Central memory CD8-positive, alpha-beta T cell (primary cell): ENCODE results near the gene RNF223.

ENCODE experiments used
- ATAC-seq: fragments of 150-1000 bp; cut with Tn5 transposase; replicated peaks from 2 replicates; pipeline ENCODE4 v1.10.0; 2022; ENCODE audit warnings: mild to moderate bottlenecking, moderate FRiP score, moderate number of reproducible peaks; ENCODE audit not compliant: poor library complexity, severe bottlenecking; ENCODE audit errors: extremely low read depth
- DNase-seq, 2 donors: peaks; one replicate each; pipeline ENCODE4 v3.0.0; 2021; ENCODE audit warnings: low spot score in 2 of 2
- H3K27ac Mint-ChIP-seq: one replicate; pipeline ENCODE4 v1.8.0; 2022; ENCODE audit warnings: low read depth, mild to moderate bottlenecking, moderate library complexity, mixed read lengths
- H3K27me3 Mint-ChIP-seq: one replicate; pipeline ENCODE4 v1.8.0; 2022; ENCODE audit warnings: mixed read lengths
- H3K36me3 Mint-ChIP-seq: one replicate; pipeline ENCODE4 v1.8.0; 2022; ENCODE audit warnings: mild to moderate bottlenecking, moderate library complexity, mixed read lengths; ENCODE audit not compliant: insufficient read depth
- H3K4me1 Mint-ChIP-seq: one replicate; pipeline ENCODE4 v1.8.0; 2022; ENCODE audit warnings: mixed read lengths
- H3K4me3 Mint-ChIP-seq: one replicate; pipeline ENCODE4 v1.8.0; 2022; ENCODE audit warnings: mild to moderate bottlenecking, moderate library complexity, mixed read lengths
- H3K9me3 Mint-ChIP-seq: one replicate; pipeline ENCODE4 v1.8.0; 2022; ENCODE audit warnings: mixed read lengths

The RNF223 gene

GRCh38 chr1:1053682-1054081 lies 20.4 kb downstream of the RNF223 start:
- Mint-ChIP-seq H3K27ac (no peak overlapping the region), H3K9me3 (no peaks in the 10 kb centered on the region), H3K4me1 (no peaks in the 10 kb centered on the region), H3K27me3 (peaks cover 10% of the 10 kb centered on the region), H3K36me3 (peaks cover 4% of the 10 kb centered on the region), H3K4me3 (no peak overlapping the region)
- ATAC-seq (no peak), DNase-seq (no peak)

- Mint-ChIP-seq H3K27me3 (peaks cover 3% of the 10 kb centered on the region), H3K4me1 (no peaks in the 10 kb centered on the region), H3K4me3 (no peak overlapping the region), H3K9me3 (no peaks in the 10 kb centered on the region), H3K27ac (no peak overlapping the region), H3K36me3 (peaks cover 5% of the 10 kb centered on the region)
- no peak for ATAC-seq
- DNase-seq: no peak
Measured at GRCh38 chr1:1053022-1053421, 21.1 kb downstream of the RNF223 start.

DNA sequence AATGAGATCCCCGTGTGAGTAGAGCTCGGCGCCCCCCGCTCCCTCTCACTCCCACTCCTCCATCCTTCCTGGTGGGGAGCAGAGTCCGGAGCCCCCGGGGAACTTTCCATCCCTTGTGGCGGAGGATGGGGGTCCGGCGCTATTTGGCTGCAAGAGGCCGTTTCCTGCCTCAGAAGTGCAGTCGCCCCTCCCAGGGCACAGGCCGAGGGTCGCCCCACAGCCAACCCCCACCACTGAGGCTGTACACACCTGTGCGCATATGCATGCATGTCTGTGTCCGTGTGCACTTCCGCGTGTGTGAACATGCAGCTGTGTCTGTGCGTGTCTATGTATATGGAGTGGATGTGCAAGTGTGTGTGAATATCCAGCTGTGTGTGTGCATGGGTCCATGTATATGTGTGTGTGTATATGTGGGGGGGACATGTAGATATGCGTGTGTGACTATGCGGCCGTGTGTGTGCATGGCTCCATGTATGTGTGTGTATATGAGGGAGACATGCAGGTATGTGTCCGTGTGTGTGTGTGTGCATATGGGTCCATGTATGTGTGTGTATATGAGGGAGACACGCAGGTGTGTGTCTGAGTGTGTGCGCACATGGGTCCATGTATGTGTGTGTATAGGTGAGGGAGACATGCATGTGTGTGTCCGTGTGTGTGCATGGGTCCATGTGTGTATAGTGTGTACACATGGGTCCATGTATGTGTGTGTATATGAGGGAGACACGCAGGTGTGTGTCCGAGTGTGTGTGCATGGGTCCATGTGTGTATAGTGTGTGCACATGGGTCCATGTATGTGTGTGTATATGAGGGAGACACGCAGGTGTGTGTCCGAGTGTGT lies 21.9 kb downstream of the RNF223 start:
- no peak for DNase-seq
- Mint-ChIP-seq H3K4me1 (no peaks in the 10 kb centered on the region), H3K27me3 (no peaks in the 10 kb centered on the region), H3K4me3 (no peak overlapping the region), H3K9me3 (no peaks in the 10 kb centered on the region), H3K27ac (no peak overlapping the region), H3K36me3 (peaks cover 5% of the 10 kb centered on the region)
- ATAC-seq: no peak

- no peaks in the 10 kb centered on the region for H3K27me3 Mint-ChIP-seq
- H3K27ac Mint-ChIP-seq: no peak overlapping the region
- DNase-seq (no peak), ATAC-seq (no peak)
- H3K36me3 Mint-ChIP-seq: peaks cover 3% of the 10 kb centered on the region
- H3K9me3 Mint-ChIP-seq: no peaks in the 10 kb centered on the region
- H3K4me1 Mint-ChIP-seq: no peaks in the 10 kb centered on the region
- no peak overlapping the region for H3K4me3 Mint-ChIP-seq
Measured at GRCh38 chr1:1051127-1051810, 22.8 kb downstream of the RNF223 start.

DNA sequence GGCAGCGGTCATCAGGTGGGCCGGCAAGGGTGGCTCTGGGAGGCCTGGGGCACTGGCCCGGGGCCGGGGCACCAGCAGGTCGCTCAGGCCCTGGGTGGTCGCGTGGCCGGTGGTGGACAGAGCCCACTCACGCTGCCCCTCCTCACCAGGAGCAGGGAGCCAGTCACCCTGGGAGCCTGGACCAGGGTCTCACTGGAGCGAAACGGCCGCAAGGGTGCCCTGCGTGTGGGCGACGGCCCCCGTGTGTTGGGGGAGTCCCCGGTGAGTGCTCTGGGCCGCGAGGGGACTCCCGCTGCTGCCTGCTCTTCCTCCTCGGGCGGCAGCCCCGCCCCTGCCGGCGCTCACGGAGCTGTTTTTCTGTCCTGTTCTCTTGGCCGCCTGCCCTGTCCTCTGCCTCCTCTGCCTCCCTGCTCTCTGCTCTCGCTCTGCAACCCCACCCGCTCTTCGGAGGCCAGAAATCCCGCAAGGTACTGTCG lies 23.5 kb downstream of the RNF223 start:
- Mint-ChIP-seq H3K27me3 (no peaks in the 10 kb centered on the region), H3K4me1 (no peaks in the 10 kb centered on the region), H3K36me3 (peaks cover 3% of the 10 kb centered on the region)

GRCh38 chr1:1049318-1050165 lies 24.6 kb downstream of the RNF223 start:
- Mint-ChIP-seq H3K9me3 (no peaks in the 10 kb centered on the region), H3K4me3 (no peak overlapping the region), H3K27ac (no peak overlapping the region), H3K27me3 (no peaks in the 10 kb centered on the region), H3K4me1 (no peaks in the 10 kb centered on the region), H3K36me3 (peaks cover 3% of the 10 kb centered on the region)
- DNase-seq (no peak), ATAC-seq (no peak)

More for the DNA sequence above, 23.5 kb downstream of the RNF223 start:
- ATAC-seq: no peak
- DNase-seq: no peak
- Mint-ChIP-seq H3K9me3 (no peaks in the 10 kb centered on the region), H3K27ac (no peak overlapping the region), H3K4me3 (no peak overlapping the region)

GRCh38 chr1:1048765-1049164 lies 25.3 kb downstream of the RNF223 start:
- H3K4me1 Mint-ChIP-seq: no peaks in the 10 kb centered on the region
- no peaks in the 10 kb centered on the region for H3K9me3 Mint-ChIP-seq
- DNase-seq: no peak
- H3K4me3 Mint-ChIP-seq: no peak overlapping the region
- no peak for ATAC-seq
- no peaks in the 10 kb centered on the region for H3K27me3 Mint-ChIP-seq
- H3K36me3 Mint-ChIP-seq: peaks cover 3% of the 10 kb centered on the region
- no peak overlapping the region for H3K27ac Mint-ChIP-seq

DNA sequence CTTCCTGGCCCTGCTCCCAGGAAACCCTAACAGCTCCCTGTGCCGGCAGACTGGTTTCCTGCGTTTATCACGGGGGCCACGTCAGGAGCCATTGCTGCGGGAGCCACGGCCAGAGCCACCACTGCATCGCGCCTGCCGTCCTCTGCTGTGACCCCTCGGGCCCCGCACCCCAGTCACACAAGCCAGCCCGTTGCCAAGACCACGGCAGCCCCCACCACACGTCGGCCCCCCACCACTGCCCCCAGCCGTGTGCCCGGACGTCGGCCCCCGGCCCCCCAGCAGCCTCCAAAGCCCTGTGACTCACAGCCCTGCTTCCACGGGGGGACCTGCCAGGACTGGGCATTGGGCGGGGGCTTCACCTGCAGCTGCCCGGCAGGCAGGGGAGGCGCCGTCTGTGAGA lies 26.1 kb downstream of the RNF223 start:
- Mint-ChIP-seq H3K36me3 (peaks cover 4% of the 10 kb centered on the region), H3K4me1 (no peaks in the 10 kb centered on the region), H3K27ac (no peak overlapping the region), H3K4me3 (no peak overlapping the region), H3K27me3 (no peaks in the 10 kb centered on the region), H3K9me3 (peaks cover 3% of the 10 kb centered on the region)
- no peak for DNase-seq
- ATAC-seq: no peak

GRCh38 chr1:1047407-1047806 lies 26.7 kb downstream of the RNF223 start:
- ATAC-seq (no peak), DNase-seq (no peak)
- H3K4me3 Mint-ChIP-seq: no peak overlapping the region
- H3K9me3 Mint-ChIP-seq: peaks cover 4% of the 10 kb centered on the region
- H3K27me3 Mint-ChIP-seq: no peaks in the 10 kb centered on the region
- peaks cover 4% of the 10 kb centered on the region for H3K36me3 Mint-ChIP-seq
- H3K27ac Mint-ChIP-seq: no peak overlapping the region
- H3K4me1 Mint-ChIP-seq: no peaks in the 10 kb centered on the region

- H3K27ac Mint-ChIP-seq: no peak overlapping the region
- peaks cover 4% of the 10 kb centered on the region for H3K9me3 Mint-ChIP-seq
- peaks cover 4% of the 10 kb centered on the region for H3K36me3 Mint-ChIP-seq
- DNase-seq: no peak
- H3K4me1 Mint-ChIP-seq: no peaks in the 10 kb centered on the region
- no peaks in the 10 kb centered on the region for H3K27me3 Mint-ChIP-seq
- H3K4me3 Mint-ChIP-seq: no peak overlapping the region
- ATAC-seq: no peak
Measured at GRCh38 chr1:1046767-1047166, 27.3 kb downstream of the RNF223 start.

GRCh38 chr1:1046243-1046642 lies 27.9 kb downstream of the RNF223 start:
- no peak overlapping the region for H3K4me3 Mint-ChIP-seq
- ATAC-seq (no peak), DNase-seq (no peak)
- H3K36me3 Mint-ChIP-seq: peaks cover 4% of the 10 kb centered on the region
- peaks cover 4% of the 10 kb centered on the region for H3K9me3 Mint-ChIP-seq
- no peaks in the 10 kb centered on the region for H3K4me1 Mint-ChIP-seq
- H3K27ac Mint-ChIP-seq: no peak overlapping the region
- no peaks in the 10 kb centered on the region for H3K27me3 Mint-ChIP-seq

DNA sequence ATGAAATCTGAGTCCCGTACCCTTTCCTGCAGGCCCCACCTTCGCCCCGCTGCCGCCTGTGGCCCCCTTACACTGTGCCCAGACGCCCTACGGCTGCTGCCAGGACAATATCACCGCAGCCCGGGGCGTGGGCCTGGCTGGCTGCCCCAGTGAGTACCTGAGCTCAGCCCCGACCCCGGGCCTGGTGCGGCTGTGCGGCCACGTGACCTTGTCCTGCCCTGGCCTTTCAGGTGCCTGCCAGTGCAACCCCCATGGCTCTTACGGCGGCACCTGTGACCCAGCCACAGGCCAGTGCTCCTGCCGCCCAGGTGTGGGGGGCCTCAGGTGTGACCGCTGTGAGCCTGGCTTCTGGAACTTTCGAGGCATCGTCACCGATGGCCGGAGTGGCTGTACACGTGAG lies 29.0 kb downstream of the RNF223 start:
- no peak for ATAC-seq

More for the DNA sequence above, 29.0 kb downstream of the RNF223 start:
- Mint-ChIP-seq H3K4me1 (no peaks in the 10 kb centered on the region), H3K27me3 (no peaks in the 10 kb centered on the region), H3K9me3 (peaks cover 4% of the 10 kb centered on the region), H3K36me3 (peaks cover 4% of the 10 kb centered on the region), H3K4me3 (no peak overlapping the region), H3K27ac (no peak overlapping the region)
- DNase-seq: no peak
